HepG2 (cell line): ENCODE measurements around the gene PRDX2. TPM values are rescaled to one million over a fixed set of nuclear protein-coding genes. Genes with fewer than 3 reads are reported as not detected.
A peak's percentile ranks its signal among the peaks of the same experiment; 100 is the strongest.

Experiments
- ATAD3A ChIP-seq: sonication (generic); formaldehyde crosslinking; IDR thresholded peaks from 2 replicates; pipeline ENCODE4 v1.4.0; 2020; ENCODE audit warnings: missing genetic modification reagents
- ATRX ChIP-seq: sonication (generic); formaldehyde crosslinking; IDR thresholded peaks from 2 replicates; pipeline ENCODE4 v1.4.0; 2020; ENCODE audit warnings: missing genetic modification reagents, borderline replicate concordance
- FIP1L1 ChIP-seq: fragments of 200-400 bp; formaldehyde crosslinking; IDR thresholded peaks from 2 replicates; pipeline ENCODE4 v1.6.1; 2018; ENCODE audit warnings: low read depth, mild to moderate bottlenecking, low read length, moderate library complexity, borderline replicate concordance; ENCODE audit not compliant: insufficient read depth
- HMGXB3 ChIP-seq: sonication (generic); formaldehyde crosslinking; IDR thresholded peaks from 2 replicates; pipeline ENCODE4 v1.4.0; 2020; ENCODE audit warnings: missing genetic modification reagents, borderline replicate concordance
- KDM2A ChIP-seq: sonication (generic); formaldehyde crosslinking; IDR thresholded peaks from 2 replicates; pipeline ENCODE4 v1.4.0; 2020; ENCODE audit warnings: low read depth, missing genetic modification reagents, borderline replicate concordance
- MAFK ChIP-seq, 2 experiments: IDR thresholded peaks in 1 of 2; conservative IDR thresholded peaks in 1 of 2; 2 replicates each; pipeline ENCODE4 v1.6.1; 2011; ENCODE audit warnings: improper control_type of control experiment in 2 of 2, low read length in 2 of 2
- STAT6 ChIP-seq: sonication (generic); formaldehyde crosslinking; IDR thresholded peaks from 2 replicates; pipeline ENCODE4 v1.4.0; 2020; ENCODE audit warnings: missing genetic modification reagents, mild to moderate bottlenecking, borderline replicate concordance
- ZBTB10 ChIP-seq: sonication (generic); formaldehyde crosslinking; IDR thresholded peaks from 2 replicates; pipeline ENCODE4 v1.4.0; 2020; ENCODE audit warnings: missing genetic modification reagents, borderline replicate concordance
- ZBTB4 ChIP-seq: sonication (generic); formaldehyde crosslinking; IDR thresholded peaks from 2 replicates; pipeline ENCODE4 v1.4.0; 2020; ENCODE audit warnings: missing genetic modification reagents, mild to moderate bottlenecking, borderline replicate concordance
- ZFP82 ChIP-seq: sonication (generic); formaldehyde crosslinking; IDR thresholded peaks from 2 replicates; pipeline ENCODE4 v1.5.1; 2020; ENCODE audit warnings: mild to moderate bottlenecking, missing genetic modification reagents, borderline replicate concordance
- ZNF296 ChIP-seq: sonication (generic); formaldehyde crosslinking; conservative IDR thresholded peaks from 2 replicates; pipeline ENCODE4 v1.5.0; 2020; ENCODE audit warnings: mild to moderate bottlenecking, missing genetic modification reagents
- ZNF496 ChIP-seq: sonication (generic); formaldehyde crosslinking; IDR thresholded peaks from 2 replicates; pipeline ENCODE4 v1.8.1; 2023; ENCODE audit warnings: mild to moderate bottlenecking, moderate library complexity, missing genetic modification reagents; ENCODE audit not compliant: insufficient replicate concordance
- ZNF563 ChIP-seq: sonication (generic); formaldehyde crosslinking; IDR thresholded peaks from 2 replicates; pipeline ENCODE4 v1.8.0; 2022; ENCODE audit warnings: mild to moderate bottlenecking, moderate library complexity, missing genetic modification reagents
- ZNF746 ChIP-seq: sonication (generic); formaldehyde crosslinking; IDR thresholded peaks from 2 replicates; pipeline ENCODE4 v1.8.0; 2022; ENCODE audit warnings: mild to moderate bottlenecking, missing genetic modification reagents
- polyA plus RNA-seq, 8 experiments: library from polyadenylated mRNA; depleted of rRNA in 3 of 8; stranded (reverse) in 7 of 8; unstranded in 1 of 8; fragments of >200 nt; fragmentation: Illumina TruSeq in 4 of 8; extraction: Trizol in 4 of 8; gene quantifications; 2 replicates each; pipeline versions ENCODE4 v1.2.1 to v1.2.3, GENCODE V29; 2011 to 2016; ENCODE audit warnings: low read depth in 4 of 8, missing spikeins in 1 of 8, mixed read lengths in 1 of 8; ENCODE audit not compliant: insufficient read depth in 1 of 8
- total RNA-seq, 5 experiments: library from RNA; depleted of rRNA; stranded (reverse); fragments of >200 nt; fragmentation: Illumina TruSeq; extraction: Trizol; gene quantifications; 2 replicates each; pipeline ENCODE4 v1.2.3, GENCODE V29; 2016; ENCODE audit warnings: low read depth in 1 of 5

PRDX2 gene
- total and polyA plus RNA-seq, 2 of the 13 experiments (the other 11 are each of a cell fraction or from before 2014, with no cell fraction given) = 218 to 381 TPM

GRCh38 chr19:12777217-12778016 lies 24.2 kb downstream of the PRDX2 start (continued):
- TF ChIP-seq ATAD3A (no peak), STAT6 (CRISPR knock-in tag) (no peak), ATRX (CRISPR knock-in tag) (no peak), ZNF563 (CRISPR knock-in tag) (no peak), ZNF746 (CRISPR knock-in tag) (no peak), KDM2A (CRISPR knock-in tag) (0 out of 2 replicates have a peak, but pooled peaks have one; percentile 67), ZFP82 (CRISPR knock-in tag) (no peak), HMGXB3 (CRISPR knock-in tag) (no peak), ZNF296 (no peak), FIP1L1 (no peak), MAFK (conservative IDR thresholded peaks at IDR 0.05 in 1 of 2, IDR thresholded peaks at IDR 0.05 in 1 of 2; ENCODE audit: low read length in 2 of 2) (no peak), ZNF496 (no peak), ZBTB10 (CRISPR knock-in tag) (no peak; the same call in 1 of the 2 replicates), ZBTB4 (CRISPR knock-in tag) (no peak)
